CMK (cell line): ENCODE data around the gene SLC25A21.
"Not testable (repeated sequence)": the region's sequence is repeated elsewhere in the genome, so short reads cannot be mapped to it uniquely, and the experiment has no call there.

Source experiments
- DNase-seq: peaks from one replicate; pipeline ENCODE4 v3.0.0-alpha.2; 2010; ENCODE audit warnings: low read depth

SLC25A21 gene

DNA sequence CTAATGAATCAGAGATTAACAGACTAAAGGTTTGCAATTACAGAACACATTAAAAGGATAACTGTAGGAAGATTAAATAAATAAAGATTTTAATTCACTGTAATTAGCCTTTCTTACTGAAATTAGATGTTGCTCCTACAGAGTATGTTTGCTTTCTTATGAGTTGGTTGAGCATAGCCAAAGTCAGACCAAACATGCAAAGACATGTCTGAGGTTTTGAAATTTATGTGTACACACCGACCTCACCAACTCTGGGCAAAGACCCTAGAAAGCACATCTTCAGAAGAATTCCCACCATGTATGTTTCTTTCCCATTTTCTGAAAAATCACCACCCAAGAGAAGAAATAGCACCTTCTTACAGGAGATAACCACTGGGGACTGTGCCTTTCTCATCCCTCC, 351.5 kb downstream of the SLC25A21 start:
- DNase-seq, result no peak

DNA sequence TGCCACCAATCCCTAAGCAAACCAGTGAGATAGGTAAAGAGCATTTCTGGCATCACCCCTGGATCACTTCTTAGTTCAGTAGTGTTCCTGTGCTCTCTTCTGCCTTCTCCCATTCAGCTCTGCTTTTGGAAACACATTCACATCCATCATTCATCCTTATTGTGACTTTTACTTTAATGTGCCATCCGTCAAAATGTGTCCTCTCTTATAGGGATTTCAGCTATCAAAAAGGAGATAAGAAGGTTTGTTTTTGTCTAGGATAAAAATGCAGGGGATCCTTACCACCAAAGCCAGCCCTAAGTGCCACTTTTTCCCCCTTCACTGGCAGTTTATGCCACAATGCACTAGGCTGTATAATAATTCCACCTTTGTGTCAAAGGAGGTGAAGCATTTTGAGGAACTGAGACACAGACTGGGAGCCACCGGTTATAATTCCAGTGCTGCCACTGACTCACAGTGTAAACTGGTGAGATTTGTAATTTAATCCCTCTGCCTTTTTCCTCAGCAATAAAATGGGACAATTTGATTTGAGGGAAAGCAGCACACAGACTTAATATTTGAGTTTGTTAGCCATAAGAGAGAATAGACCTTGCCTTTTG, 352.2 kb downstream of the SLC25A21 start:
- DNase-seq, result no peak

DNA sequence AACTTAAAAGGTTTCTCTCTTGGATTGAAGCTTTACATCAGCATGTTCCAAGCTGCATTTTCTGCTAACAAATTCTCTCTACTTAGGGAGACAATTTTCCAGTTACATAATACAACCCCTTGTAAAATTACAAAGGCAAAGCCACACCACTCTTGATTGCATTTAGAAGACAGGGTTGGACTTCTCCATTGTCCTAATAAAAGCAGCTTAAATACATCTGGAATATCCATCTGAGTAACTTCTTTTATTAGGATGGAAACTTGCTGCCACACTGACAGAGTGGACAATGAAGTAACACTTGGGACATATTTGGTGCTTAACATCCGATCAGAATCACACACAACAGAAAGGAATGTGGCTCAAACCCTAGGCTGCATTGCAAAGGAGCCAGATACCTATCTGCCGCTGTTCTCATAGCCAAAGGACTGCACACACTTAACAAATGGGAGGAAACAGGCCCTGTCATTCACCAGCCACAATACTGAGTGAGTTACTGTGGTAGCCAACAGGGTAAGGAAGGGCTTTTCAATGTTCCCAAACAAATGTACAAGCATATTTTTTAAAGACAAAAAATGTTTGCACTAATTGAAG, 353.5 kb downstream of the SLC25A21 start:
- DNase-seq, result no peak

- no peak for DNase-seq
Measured at GRCh38 chr14:36818246-36818645, 354.2 kb downstream of the SLC25A21 start.

DNA sequence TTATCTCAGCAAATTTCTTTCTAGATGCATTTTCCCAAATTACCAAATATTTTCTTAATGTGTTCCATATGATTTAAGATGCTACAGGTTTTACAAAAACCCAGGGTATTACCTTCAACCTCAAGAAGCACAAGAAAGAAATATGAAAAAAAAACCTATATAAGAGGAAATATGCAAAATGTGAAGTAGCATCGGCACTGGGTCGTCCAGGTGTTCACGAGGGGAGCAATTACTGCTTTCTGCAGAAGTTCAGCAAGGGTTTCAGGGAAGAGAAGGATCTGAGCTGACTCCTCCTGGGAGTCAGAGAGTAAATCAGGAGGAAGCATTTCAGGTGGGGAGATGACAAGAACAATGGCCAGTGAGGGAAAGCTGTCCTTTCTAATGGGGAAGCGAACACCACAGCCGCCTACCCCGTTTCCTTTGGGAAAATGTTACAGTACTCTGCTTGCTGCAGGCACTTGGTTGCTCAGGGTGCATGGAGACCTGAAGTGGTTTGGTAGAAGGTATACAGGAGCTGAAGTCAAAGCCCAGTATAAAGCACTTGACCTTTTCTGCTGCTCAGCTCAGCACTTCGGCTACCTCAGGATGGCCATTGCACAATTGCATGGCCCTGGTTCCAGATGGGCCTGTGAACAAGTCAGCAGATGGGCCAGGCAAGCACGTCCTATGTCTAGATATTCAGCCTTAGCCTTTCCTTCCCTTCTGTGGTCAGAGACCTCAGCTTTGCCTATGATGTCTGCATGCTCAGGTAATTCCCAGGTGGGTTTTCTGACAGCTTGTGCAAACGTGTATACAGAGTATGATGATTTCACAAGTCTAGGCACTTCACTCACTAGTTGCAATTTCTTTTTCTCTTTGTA, 355.1 kb downstream of the SLC25A21 start:
- no peak for DNase-seq

- no peak for DNase-seq
Measured at GRCh38 chr14:36816481-36816880, 355.9 kb downstream of the SLC25A21 start.

DNA sequence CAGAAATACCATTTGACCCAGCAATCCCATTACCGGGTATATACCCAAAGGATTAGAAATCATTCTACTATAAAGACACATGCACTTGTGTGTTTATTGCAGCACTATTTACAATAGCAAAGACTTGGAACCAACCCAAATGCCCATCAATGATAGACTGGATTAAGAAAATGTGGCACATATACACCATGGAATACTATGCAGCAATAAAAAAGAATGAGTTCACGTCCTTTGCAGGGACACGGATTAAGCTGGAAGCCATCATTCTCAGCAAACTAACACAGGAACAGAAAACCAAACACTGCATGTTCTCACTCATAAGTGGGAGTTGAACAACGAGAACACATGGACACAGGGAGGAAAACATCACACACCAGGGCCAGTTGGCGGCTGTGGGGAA, 357.6 kb downstream of the SLC25A21 start:
- not testable (repeated sequence) for DNase-seq

GRCh38 chr14:36810209-36810608, 362.2 kb downstream of the SLC25A21 start:
- no peak for DNase-seq

DNA sequence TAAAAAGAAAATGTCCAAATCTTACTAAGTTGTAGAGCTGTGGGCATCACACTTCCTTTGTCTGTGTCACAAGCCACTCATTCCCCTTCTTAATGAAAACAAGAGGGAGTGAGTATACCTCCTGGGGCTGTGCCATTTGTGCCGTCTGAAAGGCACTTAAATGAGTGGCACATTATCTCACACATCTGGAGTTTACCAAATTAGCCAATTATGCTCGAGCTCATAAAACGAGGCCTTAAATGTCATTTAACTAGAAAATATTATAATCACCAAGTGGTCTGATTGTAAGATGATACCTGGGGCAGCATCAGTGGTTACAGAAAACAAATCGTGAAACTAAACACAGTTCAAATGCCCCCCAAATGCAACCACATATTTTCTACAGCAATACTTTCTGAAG, 364.7 kb downstream of the SLC25A21 start:
- no peak for DNase-seq

- no peak for DNase-seq
Measured at GRCh38 chr14:36805131-36805559, 367.3 kb downstream of the SLC25A21 start.

- DNase-seq, result no peak
Measured at GRCh38 chr14:36797634-36798033, 374.8 kb downstream of the SLC25A21 start.

- no peak for DNase-seq
Measured at GRCh38 chr14:36791402-36791801, 381.0 kb downstream of the SLC25A21 start.

- no peak for DNase-seq
Measured at GRCh38 chr14:36785511-36785910, 386.9 kb downstream of the SLC25A21 start.

- DNase-seq, result no peak
Measured at GRCh38 chr14:36784541-36784940, 387.9 kb downstream of the SLC25A21 start.

DNA sequence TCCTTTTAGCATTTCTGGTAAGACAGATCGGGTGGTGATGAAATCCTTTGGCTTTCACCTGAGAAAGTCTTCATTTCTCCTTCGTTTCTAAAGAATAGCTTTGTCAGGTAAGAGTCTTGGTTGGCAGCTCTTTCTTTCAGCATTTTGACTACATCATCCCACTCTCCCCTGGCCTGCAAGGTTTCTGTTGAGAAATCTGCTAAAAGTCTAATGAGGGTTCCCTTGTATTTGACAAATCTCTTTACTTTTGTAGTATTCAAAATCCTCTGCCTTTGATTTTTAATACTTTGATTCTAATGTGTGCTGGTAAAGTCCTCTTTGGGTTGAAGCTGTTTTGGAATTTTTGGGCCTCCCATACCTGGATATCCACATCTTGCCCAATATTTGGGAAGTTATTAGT, 390.5 kb downstream of the SLC25A21 start:
- no peak for DNase-seq

DNA sequence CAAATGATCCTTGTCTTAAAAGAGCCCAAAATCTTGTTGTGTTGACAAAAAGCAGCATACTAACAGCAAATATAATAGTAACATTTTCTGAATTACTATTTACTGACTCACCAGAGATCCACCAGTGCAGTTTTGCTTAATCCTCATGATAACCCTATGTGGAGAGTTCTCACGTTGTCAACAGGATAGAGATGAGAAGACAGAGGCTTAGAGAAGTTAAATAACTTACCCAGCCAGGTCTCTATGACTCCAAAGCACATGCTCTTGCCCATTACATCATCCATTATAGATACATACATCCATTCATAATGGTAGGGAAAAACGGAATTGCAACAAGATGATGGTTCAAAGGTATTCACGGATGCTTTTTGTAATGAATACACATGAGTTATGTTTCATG, 398.8 kb downstream of the SLC25A21 start:
- no peak for DNase-seq

GRCh38 chr14:36773136-36773540, 399.3 kb downstream of the SLC25A21 start:
- peak; percentile 37 for DNase-seq

- no peak for DNase-seq
Measured at GRCh38 chr14:36771028-36771640, 401.3 kb downstream of the SLC25A21 start.

DNA sequence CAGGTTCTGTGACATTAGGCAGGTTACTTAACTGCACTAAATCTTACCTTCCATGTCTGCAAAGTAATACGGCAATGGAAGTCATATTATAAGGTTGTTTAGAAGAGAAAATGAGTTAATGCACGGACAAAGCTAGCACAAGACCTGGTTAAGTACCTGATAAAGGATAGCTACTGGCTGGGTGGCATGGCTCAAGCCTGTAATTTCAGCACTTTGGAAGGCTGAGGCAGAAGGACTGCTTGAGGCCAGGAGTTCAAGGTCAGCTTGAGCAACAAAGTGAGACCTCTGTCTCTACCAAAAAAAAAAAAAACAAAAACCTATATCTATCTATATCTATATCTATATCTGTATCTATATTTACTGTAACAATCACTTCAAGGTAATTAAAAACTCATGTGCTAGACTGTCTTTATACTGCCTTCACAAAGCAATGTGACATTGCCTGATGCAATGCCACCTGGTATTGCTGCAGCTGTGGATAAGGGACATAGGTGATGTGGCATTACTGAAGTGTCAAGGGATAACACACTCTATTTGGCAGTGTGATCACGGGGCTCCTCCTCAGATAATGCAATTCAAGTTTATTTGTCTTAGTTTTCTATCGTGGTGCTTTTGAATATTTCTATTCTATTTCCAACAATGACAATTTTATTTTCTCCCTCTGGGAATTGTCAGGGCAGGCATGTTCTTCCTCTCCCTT, 403.6 kb downstream of the SLC25A21 start:
- no peak for DNase-seq

GRCh38 chr14:36767603-36768281, 404.7 kb downstream of the SLC25A21 start:
- DNase-seq, result no peak

DNA sequence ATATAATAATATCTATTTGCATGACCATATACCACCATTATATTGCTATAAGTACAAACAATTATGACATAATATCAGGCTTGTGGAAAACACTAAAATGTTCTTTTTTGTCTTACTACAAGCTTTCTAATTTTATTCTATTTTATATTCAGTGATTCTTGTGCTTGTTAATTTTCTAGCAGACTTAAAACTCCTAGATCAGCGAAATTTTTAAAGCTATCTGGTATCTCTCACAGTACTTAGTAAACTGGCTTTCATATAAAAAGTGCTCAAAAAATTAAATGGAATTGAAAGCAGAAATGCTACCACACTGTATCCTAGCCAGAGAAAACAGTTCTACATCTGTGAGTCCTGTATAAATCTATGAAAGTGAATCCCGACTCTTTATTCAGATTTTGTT, 405.4 kb downstream of the SLC25A21 start:
- no peak for DNase-seq
